HCT116 (cell line): ENCODE results near the gene GPD2.

Experiments
- CEBPB ChIP-seq: IDR thresholded peaks from 2 replicates; pipeline ENCODE4 v1.6.1; 2012; ENCODE audit warnings: low read depth
- CTCF ChIP-seq, 3 experiments: fragments of 200-600 bp in 1 of 3; sonication (generic) in 1 of 3; IDR thresholded peaks in 2 of 3; conservative IDR thresholded peaks in 1 of 3; 2 replicates each; pipeline ENCODE4 v1.5.1; 2012 to 2017; ENCODE audit warnings: low read depth in 2 of 3, low read length in 2 of 3, antibody characterized with exemption in 1 of 3, borderline replicate concordance in 1 of 3, control low read depth in 1 of 3, mild to moderate bottlenecking in 1 of 3, mixed read lengths in 1 of 3, mixed run types in 1 of 3, moderate library complexity in 1 of 3; ENCODE audit not compliant: insufficient read depth in 1 of 3
- EZH2 ChIP-seq: fragments of 200-600 bp; sonication (generic); IDR thresholded peaks from 2 replicates; pipeline ENCODE4 v1.6.1; 2017; ENCODE audit warnings: antibody characterized with exemption, mixed run types
- EZH2phosphoT487 ChIP-seq: fragments of 200-600 bp; IDR thresholded peaks from 2 replicates; pipeline ENCODE4 v1.6.1; 2018; ENCODE audit warnings: antibody characterized with exemption, borderline replicate concordance
- POLR2A ChIP-seq: IDR thresholded peaks from 2 replicates; pipeline ENCODE4 v1.7.0; 2011; ENCODE audit warnings: borderline replicate concordance; ENCODE audit not compliant: insufficient read depth, insufficient read length; ENCODE audit errors: extremely low read depth
- POLR2AphosphoS5 ChIP-seq: IDR thresholded peaks from 2 replicates; pipeline ENCODE4 v1.6.1; 2011; ENCODE audit warnings: mild to moderate bottlenecking, low read depth, low read length, moderate library complexity
- SP1 ChIP-seq: IDR thresholded peaks from 2 replicates; pipeline ENCODE4 v1.6.1; 2012; ENCODE audit warnings: low read depth
- TCF7L2 ChIP-seq: IDR thresholded peaks from 2 replicates; pipeline ENCODE4 v1.7.0; 2011; ENCODE audit warnings: borderline replicate concordance, inconsistent platforms; ENCODE audit not compliant: insufficient read depth, insufficient read length; ENCODE audit errors: extremely low read depth
- ZFX ChIP-seq: fragments of 450-650 bp; IDR thresholded peaks from 2 replicates; pipeline ENCODE4 v1.6.1; 2017
- ZNF274 ChIP-seq: fragments of 200-500 bp; sonication (Bioruptor generic); IDR thresholded peaks from 2 replicates; pipeline ENCODE4 v1.6.1; 2014; ENCODE audit warnings: mild to moderate bottlenecking, low read depth, low read length, inconsistent platforms
- TF ChIP-seq, protein P1 (sequence below): IDR thresholded peaks from 2 replicates; pipeline ENCODE4 v1.6.1; 2012; ENCODE audit warnings: low read depth
- TF ChIP-seq, protein P2 (sequence below): IDR thresholded peaks from 2 replicates; pipeline ENCODE4 v1.6.1; 2012

- no peak for TF ChIP-seq POLR2A
- TF ChIP-seq TCF7L2 = no peak
- no peak for TF ChIP-seq EZH2
- TF ChIP-seq CTCF (IDR thresholded peaks at IDR 0.05 in 2 of 3, conservative IDR thresholded peaks at IDR 0.05 in 1 of 3; ENCODE audit: borderline replicate concordance in 1 of 3, insufficient read depth in 1 of 3, low read depth in 2 of 3, low read length in 2 of 3) = no peak
- TF ChIP-seq CEBPB = no peak
- no peak for TF ChIP-seq SP1
- no peak for TF ChIP-seq ZFX
- TF ChIP-seq, protein P1, sequence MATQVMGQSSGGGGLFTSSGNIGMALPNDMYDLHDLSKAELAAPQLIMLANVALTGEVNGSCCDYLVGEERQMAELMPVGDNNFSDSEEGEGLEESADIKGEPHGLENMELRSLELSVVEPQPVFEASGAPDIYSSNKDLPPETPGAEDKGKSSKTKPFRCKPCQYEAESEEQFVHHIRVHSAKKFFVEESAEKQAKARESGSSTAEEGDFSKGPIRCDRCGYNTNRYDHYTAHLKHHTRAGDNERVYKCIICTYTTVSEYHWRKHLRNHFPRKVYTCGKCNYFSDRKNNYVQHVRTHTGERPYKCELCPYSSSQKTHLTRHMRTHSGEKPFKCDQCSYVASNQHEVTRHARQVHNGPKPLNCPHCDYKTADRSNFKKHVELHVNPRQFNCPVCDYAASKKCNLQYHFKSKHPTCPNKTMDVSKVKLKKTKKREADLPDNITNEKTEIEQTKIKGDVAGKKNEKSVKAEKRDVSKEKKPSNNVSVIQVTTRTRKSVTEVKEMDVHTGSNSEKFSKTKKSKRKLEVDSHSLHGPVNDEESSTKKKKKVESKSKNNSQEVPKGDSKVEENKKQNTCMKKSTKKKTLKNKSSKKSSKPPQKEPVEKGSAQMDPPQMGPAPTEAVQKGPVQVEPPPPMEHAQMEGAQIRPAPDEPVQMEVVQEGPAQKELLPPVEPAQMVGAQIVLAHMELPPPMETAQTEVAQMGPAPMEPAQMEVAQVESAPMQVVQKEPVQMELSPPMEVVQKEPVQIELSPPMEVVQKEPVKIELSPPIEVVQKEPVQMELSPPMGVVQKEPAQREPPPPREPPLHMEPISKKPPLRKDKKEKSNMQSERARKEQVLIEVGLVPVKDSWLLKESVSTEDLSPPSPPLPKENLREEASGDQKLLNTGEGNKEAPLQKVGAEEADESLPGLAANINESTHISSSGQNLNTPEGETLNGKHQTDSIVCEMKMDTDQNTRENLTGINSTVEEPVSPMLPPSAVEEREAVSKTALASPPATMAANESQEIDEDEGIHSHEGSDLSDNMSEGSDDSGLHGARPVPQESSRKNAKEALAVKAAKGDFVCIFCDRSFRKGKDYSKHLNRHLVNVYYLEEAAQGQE = no peak
- TF ChIP-seq POLR2AphosphoS5 = no peak
- TF ChIP-seq EZH2phosphoT487 = no peak
- TF ChIP-seq ZNF274 = no peak
- TF ChIP-seq, protein P2, sequence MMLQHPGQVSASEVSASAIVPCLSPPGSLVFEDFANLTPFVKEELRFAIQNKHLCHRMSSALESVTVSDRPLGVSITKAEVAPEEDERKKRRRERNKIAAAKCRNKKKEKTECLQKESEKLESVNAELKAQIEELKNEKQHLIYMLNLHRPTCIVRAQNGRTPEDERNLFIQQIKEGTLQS = no peak
Observed at GRCh38 chr2:156397229-156397628, 39.0 kb upstream of the GPD2 start.
